ENCODE results near the gene BRSK1.

BRSK1 gene

DNA sequence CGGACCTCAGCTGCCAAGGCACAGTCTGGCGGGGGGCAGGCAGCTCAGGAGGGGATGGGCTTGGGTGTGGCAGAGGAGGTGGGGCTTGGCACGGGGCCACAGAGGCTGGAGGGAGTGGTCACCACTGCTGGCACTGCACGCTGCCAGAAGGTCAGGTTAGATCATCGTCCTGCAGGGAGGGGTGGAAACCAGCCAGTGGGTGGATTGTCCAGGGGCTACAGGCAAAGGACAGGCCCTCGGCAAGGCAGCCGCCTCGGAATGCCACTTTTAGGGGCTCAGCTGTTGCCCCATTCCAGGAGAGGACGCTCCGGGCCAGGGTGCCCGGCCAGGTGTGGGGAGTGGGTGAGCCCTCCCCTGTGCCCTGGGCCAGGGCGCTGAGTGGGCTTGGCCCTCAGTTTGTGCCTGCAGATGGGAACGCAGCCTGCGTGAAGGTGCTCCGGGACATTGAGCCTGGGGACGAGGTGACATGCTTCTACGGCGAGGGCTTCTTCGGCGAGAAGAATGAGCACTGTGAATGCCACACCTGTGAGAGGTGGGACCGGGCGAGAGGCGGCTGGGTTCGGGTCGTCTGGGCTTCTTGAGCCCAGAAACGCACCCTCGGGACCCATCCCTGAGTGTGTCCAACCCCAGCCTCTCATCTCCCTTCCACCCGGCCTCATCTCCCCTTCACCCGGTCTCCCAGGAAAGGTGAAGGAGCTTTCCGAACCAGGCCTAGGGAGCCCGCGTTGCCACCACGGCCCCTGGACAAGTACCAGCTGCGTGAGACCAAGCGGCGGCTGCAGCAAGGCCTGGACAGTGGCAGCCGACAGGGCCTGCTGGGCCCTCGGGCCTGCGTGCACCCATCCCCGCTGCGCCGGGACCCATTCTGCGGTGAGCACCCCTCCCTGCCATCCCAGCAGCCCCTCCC is 62.3 kb downstream of the BRSK1 start:
- DNase-seq (ENCODE audit: low read depth): no peak
- H3K4me3 ChIP-seq (ENCODE audit: low read depth, low read length): no peak overlapping the region

DNA sequence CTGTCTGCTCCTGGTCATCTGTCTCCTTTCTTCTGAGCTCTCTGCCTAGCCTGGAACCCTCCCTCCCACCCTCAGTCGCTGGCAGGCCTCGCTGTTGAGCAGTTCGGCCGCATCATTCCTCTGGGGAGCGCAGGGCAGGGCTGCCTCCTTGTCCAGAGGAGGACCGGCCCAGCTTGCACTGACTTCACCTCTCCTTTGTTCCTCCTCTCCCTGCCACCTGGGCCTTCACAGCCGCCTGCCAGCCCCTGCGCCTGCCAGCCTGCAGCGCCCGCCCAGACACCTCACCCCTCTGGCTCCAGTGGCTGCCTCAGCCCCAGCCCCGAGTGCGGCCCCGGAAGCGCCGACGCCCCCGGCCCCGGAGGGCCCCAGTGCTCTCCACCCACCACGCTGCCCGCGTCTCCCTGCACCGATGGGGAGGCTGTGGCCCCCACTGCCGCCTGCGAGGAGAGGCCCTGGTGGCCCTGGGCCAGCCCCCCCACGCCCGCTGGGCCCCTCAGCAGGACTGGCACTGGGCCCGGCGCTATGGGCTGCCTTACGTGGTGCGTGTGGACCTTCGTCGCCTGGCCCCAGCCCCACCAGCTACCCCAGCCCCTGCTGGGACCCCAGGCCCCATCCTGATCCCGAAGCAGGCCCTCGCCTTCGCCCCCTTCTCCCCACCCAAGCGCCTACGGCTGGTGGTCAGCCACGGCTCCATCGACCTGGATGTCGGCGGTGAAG is 63.1 kb downstream of the BRSK1 start:
- H3K4me3 ChIP-seq (ENCODE audit: low read depth, low read length): no peak overlapping the region
- DNase-seq (ENCODE audit: low read depth): no peak

DNA sequence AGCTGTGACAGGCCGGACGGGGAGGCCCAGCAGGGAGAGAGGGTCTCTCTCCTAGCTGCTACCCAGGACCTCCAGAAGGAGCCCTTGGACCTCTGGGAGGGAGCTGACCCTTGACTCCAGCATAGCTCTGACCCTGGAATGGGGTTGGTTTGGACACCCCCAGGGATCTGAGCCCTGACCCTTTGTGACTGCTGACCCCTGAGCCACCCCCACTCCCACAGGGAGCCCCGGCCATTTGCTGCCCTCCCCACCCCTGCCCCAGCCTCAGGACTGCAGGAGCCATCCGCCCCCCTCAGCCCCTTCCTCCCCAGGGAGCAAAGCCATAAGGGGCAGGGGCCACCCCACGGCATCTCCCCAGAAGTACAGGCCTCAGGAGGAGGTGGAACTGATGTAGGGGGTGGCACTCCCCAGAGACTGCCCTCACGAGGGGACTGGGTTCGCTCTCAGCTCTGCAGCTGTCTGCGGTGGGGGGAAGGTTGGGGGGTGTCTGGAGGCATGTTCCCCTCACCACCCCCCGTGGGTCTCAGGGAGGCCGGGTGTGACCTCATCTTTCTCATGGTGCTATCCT is 63.7 kb downstream of the BRSK1 start:
- no peak overlapping the region for H3K4me3 ChIP-seq (ENCODE audit: low read depth, low read length)

GRCh38 chr19:55348317-55349034 is 64.7 kb downstream of the BRSK1 start:
- no peak for DNase-seq (ENCODE audit: low read depth)
- no peak overlapping the region for H3K4me3 ChIP-seq (ENCODE audit: low read depth, low read length)

More for the DNA sequence above, 63.7 kb downstream of the BRSK1 start:
- no peak for DNase-seq (ENCODE audit: low read depth)

GRCh38 chr19:55350620-55351315 is 67.0 kb downstream of the BRSK1 start:
- H3K4me3 ChIP-seq (ENCODE audit: low read depth, low read length): no peak overlapping the region
- DNase-seq (ENCODE audit: low read depth): no peak

- H3K4me3 ChIP-seq (ENCODE audit: low read depth, low read length): no peak overlapping the region
- DNase-seq (ENCODE audit: low read depth): no peak
Observed at GRCh38 chr19:55352040-55352439, 68.2 kb downstream of the BRSK1 start.

GRCh38 chr19:55352549-55353145 is 68.8 kb downstream of the BRSK1 start:
- H3K4me3 ChIP-seq (ENCODE audit: low read depth, low read length): no peak overlapping the region
- DNase-seq (ENCODE audit: low read depth): no peak

DNA sequence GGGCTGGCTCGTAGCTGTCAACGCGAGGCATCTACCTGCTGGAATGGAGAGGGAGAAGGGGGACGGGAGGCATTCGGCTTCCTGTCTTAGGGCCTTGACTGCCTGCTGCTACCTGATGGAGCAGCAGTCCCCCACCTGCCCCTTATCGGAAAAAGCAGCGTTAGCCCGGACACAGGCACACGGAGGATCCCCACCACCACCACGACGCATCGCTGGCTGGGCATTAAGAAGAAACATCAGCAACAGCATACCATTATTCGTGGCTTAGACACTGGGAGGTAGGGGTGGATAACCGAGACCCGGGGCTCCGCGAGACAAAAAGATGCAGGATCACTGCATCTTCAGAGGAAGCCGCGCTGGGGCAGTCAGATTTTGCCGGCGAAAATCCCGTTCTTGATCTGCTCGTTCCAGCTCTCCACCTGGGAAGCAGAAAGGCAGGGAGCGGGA is 69.6 kb downstream of the BRSK1 start:
- no peak for DNase-seq (ENCODE audit: low read depth)
- peak overlapping the region; percentile 55 for H3K4me3 ChIP-seq (ENCODE audit: low read depth, low read length)

DNA sequence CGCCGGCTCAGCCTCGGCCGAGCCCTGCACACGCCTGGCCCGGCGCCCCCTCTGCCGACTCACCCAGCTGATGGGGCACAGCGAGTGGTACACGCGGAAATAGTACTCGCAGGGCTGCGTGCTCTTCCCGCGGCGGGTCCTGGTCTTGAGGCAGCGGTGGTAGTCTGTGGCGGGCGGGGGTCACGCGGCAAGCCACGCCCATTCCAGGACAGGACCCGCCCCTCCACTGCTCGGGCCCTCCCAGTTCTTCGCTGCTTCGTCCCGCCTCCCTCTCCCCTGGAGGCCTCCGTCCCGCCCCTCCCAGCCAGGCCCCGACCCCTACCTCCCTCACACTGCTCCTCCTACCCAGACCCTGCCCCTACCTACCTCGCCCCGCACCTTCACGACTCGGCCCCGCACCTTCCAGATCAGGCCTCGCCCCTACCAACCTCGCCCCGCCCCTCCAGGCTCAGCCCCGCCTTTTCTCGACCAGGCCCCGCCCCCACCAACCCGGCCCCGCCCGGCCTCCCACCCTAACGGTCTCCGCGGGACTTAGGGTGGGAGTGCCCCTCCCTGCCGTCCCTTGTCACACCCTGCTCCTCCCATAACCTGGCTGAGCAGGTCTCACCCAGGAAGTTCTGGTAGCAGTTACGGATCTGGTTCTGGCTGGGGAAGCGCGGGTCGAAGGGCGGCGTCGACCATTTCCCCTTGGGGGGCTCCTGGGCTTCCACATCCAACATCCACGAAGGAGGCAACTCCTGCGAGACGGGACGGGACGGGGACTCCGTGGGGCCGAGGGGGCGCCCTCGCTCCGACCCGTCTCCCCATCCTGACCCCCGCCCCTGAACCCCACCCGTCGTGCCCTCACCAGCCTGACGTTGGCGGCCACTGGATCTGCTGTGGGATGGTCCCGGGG is 70.3 kb downstream of the BRSK1 start:
- no peak for DNase-seq (ENCODE audit: low read depth)

DNA sequence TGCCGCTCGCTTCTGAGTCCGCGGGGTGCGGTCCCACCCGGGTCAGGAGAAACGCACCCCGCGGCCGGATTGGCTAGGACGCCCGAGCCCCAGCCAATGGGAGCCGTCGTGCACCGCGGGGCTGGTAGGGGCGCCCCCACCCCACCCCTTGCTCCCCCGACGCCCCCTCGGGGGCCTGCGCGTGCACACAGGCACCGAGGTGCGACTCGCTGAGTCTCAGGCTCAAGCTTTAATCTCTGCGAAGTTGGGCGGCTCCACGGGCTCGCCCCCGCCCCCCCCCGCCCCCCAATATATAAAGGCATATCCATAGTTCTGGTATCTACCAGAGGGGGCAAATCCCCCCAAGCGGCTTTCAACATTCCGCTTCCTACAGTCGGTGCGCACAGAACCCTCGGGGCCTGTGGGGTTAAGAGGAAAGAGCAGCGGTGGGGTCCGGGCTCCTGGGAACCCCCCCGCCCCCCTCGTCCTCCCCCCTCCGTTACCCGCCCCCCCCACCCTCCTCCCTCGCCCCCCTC is 71.0 kb downstream of the BRSK1 start, which contains the start of gene COX6B2:
COX6B2 (minus strand) TSS at position 22 of the 515 bp plus-strand sequence. CDS start 198 bp downstream, outside the sequence.
- peak within 1 kb of the TSS; percentile 55 for H3K4me3 ChIP-seq (ENCODE audit: low read depth, low read length)
- no peak for DNase-seq (ENCODE audit: low read depth)

More for the DNA sequence above, 70.3 kb downstream of the BRSK1 start:
- H3K4me3 ChIP-seq (ENCODE audit: low read depth, low read length): peak overlapping the region; percentile 55

DNA sequence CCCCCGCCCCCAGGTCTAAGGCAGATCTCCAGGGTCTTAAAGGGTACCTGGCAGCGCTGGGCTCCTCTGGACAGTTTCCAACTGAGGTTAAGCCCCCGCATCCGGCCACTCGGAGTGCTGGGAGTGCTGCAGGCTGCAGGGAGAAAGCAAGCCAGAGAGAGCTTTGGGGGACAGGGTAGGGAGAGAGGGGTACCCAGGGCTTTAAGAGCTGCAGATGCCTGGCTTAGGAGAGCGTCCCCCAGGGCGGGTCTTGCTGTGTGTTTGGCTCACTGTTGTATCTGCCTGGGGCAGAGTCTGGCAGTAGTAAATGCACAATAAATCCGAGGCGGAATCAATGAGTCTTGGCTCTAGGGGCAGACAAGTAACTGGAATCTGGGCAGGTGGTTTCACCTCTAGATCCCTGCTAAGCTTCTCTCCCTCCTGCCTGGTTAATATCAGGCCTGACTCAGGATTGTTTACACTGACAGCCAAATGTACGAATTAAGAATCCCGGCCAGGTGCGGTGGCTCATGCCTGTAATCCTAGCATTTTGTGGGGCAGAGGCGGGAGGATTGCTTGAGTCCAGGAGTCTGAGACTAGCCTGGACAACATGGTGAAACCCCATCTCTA is 71.5 kb downstream of the BRSK1 start:
- no peak overlapping the region for H3K4me3 ChIP-seq (ENCODE audit: low read depth, low read length)
- no peak for DNase-seq (ENCODE audit: low read depth)

GRCh38 chr19:55358493-55358892 is 74.7 kb downstream of the BRSK1 start:
- no peak overlapping the region for H3K4me3 ChIP-seq (ENCODE audit: low read depth, low read length)
- DNase-seq (ENCODE audit: low read depth): no peak

DNA sequence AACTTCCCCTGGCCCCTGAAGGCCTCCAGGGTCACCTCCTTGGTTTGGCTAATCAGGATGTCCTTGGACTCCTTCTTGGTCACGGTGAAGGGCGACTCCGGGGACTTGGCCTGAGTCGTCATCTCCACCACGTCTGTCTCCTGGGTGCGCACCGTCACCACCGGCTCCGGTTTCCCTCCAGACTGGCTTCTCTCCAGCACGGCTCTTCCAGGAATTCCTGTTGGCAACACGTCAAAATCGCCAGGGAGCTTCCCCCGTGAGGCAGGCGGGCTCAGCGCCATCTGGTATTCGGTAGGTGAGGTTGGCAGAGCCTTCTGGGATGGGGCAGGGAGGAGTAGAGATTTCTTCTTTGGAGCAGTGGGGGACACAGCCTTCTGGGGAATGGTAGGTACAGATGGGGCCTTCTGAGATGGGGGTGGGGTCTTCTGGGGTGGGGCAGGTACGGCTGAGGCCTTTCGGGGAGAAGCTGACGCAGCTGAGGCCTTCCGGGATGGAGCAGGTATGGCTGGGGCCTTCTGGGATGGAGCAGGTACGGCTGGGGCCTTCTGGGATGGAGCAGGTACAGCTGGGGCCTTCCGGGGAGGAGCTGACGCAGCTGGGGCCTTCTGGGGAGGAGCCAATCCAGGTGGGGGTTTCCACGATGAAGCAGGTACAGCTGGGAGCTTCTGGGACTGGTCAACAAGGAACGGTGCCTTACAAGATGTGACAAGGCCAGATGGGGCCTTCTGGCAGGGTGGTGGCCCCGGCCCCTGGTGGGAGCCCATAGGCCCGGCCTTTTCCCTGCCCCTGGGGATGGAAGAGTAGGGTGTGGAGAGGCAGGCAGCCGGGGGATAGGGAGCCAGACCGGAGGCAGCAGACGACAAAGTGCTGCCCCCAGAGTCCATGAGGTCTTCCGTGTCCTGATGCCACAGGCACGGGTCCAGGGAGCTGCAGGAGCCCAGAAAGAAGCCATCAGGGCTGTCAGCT is 75.4 kb downstream of the BRSK1 start:
- no peak overlapping the region for H3K4me3 ChIP-seq (ENCODE audit: low read depth, low read length)
- DNase-seq (ENCODE audit: low read depth): no peak

DNA sequence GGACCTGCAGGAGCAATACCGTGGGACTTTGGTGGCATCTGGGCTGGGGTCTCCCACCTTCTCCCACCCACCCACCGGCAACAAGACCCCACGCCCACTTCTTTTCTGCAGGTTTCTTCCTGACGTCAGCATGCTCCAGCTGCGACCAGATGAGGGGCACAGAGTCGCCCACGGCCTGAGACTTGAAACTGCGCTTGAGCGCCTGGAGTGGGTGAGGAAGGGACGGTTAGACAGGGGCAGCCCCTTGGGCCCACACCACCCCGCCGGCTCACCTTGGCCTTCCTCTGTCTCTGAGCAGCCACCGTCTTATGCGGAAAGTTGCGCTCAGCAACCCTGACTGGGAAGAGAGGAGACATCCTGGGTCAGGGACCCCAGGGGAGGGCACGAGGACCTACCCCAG is 77.1 kb downstream of the BRSK1 start:
- H3K4me3 ChIP-seq (ENCODE audit: low read depth, low read length): no peak overlapping the region
- no peak for DNase-seq (ENCODE audit: low read depth)

Data from skeletal muscle cell (primary cell).